ENCODE measurements around the gene CYB5R3. TPM values are rescaled to one million over a fixed set of nuclear protein-coding genes. Genes with fewer than 3 reads are reported as not detected.

Gene CYB5R3
- total RNA-seq, 2 donors from 2014 or later: 265 to 288 TPM

DNA sequence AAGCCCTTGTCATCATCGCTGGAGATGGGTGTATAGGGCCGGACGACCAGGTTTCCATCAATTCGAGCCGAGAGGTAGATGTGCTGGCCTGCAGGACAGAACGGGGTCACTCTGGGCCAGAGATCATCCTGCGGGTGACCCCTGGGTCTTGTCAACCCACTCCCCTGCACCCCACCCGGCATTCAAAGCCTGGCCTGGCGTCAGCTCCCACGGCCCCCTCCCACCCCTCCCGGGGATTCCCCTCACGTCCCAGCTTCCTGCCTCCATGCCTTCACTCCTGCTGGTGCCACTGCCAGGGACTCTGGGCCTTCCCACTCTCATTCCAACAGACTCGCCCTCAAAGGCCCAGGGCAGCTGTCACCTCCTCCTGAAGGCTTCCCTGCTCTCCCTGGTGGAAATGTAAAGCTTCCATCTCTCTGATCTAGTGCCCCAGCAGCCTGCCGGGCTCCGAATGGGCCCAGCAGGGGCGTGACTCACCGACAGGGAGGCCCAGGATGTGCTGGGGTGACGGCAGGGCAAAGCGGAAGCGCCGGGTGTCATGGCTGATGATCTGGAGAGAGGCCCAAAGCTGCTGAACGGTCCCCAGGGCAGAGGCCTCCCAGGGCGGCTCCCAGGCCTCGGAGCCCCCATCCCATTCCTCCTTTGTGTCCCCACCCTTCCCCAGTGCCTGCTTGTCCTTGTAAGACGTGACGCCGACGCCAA lies 18.1 kb downstream of the CYB5R3 start:
- no peak overlapping the region for H3K4me3 ChIP-seq
- H3K27ac ChIP-seq: no peak overlapping the region
- peaks cover 0 to 28% of the 10 kb centered on the region in 2 donors for H3K4me1 ChIP-seq

DNA sequence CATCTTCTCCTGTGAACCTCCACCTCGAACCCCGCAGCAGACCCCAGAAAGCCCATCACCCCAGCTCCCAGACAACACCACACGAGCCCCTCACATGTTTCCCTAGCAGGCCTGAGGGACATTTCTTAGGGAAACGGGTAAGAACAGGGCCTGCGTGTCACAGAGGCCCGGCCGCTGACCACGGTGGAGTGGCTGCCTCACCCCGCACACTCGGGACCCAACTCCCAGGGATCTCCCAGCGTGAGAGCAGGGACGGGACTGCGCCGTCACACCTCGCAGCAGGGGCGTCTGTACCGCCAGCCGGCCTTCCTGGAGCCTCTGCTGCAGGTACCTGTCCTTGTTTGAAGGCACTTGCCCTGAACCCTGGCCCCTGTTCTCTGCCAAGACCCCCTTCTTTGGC lies 19.0 kb downstream of the CYB5R3 start:
- H3K36me3 ChIP-seq: peaks cover 99% of the 10 kb centered on the region
- TF ChIP-seq, protein P1, sequence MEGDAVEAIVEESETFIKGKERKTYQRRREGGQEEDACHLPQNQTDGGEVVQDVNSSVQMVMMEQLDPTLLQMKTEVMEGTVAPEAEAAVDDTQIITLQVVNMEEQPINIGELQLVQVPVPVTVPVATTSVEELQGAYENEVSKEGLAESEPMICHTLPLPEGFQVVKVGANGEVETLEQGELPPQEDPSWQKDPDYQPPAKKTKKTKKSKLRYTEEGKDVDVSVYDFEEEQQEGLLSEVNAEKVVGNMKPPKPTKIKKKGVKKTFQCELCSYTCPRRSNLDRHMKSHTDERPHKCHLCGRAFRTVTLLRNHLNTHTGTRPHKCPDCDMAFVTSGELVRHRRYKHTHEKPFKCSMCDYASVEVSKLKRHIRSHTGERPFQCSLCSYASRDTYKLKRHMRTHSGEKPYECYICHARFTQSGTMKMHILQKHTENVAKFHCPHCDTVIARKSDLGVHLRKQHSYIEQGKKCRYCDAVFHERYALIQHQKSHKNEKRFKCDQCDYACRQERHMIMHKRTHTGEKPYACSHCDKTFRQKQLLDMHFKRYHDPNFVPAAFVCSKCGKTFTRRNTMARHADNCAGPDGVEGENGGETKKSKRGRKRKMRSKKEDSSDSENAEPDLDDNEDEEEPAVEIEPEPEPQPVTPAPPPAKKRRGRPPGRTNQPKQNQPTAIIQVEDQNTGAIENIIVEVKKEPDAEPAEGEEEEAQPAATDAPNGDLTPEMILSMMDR (IDR thresholded peaks at IDR 0.05): no peak
- no peaks in the 10 kb centered on the region for H3K9me3 ChIP-seq
- peaks cover 0 to 20% of the 10 kb centered on the region in 2 donors for H3K4me1 ChIP-seq
- H3K4me3 ChIP-seq: no peak overlapping the region
- H3K27ac ChIP-seq: no peak overlapping the region
- no peaks in the 10 kb centered on the region for H3K27me3 ChIP-seq
- no peak for DNase-seq (ENCODE audit: low spot score)

More for the DNA sequence above, 18.1 kb downstream of the CYB5R3 start:
- DNase-seq (ENCODE audit: low spot score): no peak
- H3K27me3 ChIP-seq: no peaks in the 10 kb centered on the region
- H3K9me3 ChIP-seq: no peaks in the 10 kb centered on the region
- TF ChIP-seq, protein P1 (IDR thresholded peaks at IDR 0.05): no peak
- H3K36me3 ChIP-seq: peaks cover 96% of the 10 kb centered on the region

DNA sequence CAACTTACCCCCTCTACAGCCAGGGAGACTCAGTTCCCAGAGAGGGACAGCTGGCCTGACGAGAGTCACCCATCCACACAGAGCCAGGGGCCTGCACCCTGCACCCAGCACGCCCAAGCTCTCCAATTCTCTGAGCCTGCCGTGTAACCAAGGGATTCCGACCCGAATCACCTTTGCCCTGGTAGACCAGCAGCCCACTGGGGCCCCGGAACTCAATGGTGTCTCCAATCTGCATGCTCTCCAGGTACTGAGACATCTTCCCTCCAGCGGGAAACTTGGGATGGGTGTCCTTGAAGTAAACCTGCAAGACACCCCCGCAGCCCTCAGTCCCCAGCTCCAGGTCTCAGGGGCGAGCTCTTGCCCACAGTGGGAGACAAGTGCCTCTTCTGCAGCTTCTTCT lies 21.2 kb downstream of the CYB5R3 start:
- no peak overlapping the region for H3K4me3 ChIP-seq
- H3K4me1 ChIP-seq: peaks cover 0 to 33% of the 10 kb centered on the region in 2 donors
- H3K9me3 ChIP-seq: no peaks in the 10 kb centered on the region
- no peak for DNase-seq (ENCODE audit: low spot score)
- no peak overlapping the region for H3K27ac ChIP-seq
- peaks cover 97% of the 10 kb centered on the region for H3K36me3 ChIP-seq
- H3K27me3 ChIP-seq: no peaks in the 10 kb centered on the region
- TF ChIP-seq, protein P1 (IDR thresholded peaks at IDR 0.05): no peak

DNA sequence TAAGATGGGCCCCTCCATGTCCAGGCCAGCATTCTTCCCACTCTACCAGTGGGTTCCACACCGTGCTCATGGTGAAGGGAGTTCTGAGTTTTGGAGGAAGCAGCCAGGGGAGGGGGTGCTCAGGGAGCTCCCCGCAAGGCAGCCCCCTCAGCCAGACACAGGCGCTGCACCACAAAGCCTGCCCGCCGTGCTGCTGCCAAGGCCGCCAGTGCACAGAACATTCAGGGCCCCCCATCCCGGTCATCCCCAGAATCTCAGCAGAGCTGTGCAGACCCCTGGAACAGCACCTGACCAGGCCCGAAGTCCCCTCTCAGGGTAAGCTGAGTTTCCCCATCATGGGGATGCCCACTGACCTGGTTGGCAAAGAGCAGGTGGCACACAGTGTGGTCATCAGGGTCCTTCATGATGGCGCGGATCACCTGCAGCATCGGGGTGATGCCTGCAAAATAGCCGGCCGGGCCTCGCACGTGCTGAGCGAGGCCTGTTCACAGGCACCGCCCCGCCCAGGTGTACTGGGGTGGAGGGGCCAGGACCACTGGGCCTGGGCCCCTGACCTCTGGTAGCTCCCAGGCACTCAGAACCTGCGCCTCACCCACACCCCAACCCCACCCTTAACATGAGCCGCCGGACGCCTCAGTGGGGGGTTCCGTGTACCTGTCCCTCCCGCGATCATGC lies 22.1 kb downstream of the CYB5R3 start:
- H3K36me3 ChIP-seq: peaks cover 97% of the 10 kb centered on the region
- no peak overlapping the region for H3K4me3 ChIP-seq
- TF ChIP-seq, protein P1 (IDR thresholded peaks at IDR 0.05): no peak
- DNase-seq (ENCODE audit: low spot score): no peak
- no peaks in the 10 kb centered on the region for H3K9me3 ChIP-seq
- H3K27me3 ChIP-seq: no peaks in the 10 kb centered on the region
- H3K27ac ChIP-seq: no peak overlapping the region
- H3K4me1 ChIP-seq: peaks cover 0 to 32% of the 10 kb centered on the region in 2 donors

DNA sequence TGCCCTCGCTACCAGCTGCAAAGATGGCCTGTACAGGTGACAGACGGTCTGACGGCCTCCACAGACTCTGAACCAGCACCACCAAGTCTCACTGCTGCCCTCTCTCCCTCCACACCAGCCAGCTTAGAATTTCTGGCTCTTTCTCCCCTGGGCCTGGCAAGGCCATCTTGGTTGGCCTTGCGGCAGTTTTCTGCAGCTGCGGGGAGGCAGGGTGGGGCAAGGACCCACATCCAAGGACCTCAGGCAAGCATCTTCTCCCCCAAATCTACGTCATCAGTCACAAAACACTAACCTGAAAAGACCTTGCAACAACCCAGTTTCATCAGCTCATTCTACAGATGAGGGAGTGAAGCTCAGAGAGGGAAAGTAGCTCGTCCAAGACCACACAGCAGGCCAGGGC lies 22.8 kb downstream of the CYB5R3 start:
- DNase-seq (ENCODE audit: low spot score): no peak
- Histone ChIP-seq H3K9me3 (no peaks in the 10 kb centered on the region), H3K4me1 (peaks cover 0 to 32% of the 10 kb centered on the region in 2 donors), H3K4me3 (no peak overlapping the region), H3K27ac (no peak overlapping the region), H3K27me3 (no peaks in the 10 kb centered on the region), H3K36me3 (peaks cover 94% of the 10 kb centered on the region)
- TF ChIP-seq, protein P1 (IDR thresholded peaks at IDR 0.05): no peak

Data from right atrium auricular region (tissue), 2 donors.